Osteocyte (in vitro differentiated cells): ENCODE results near the gene HMGB3. TPM values are rescaled to one million over a fixed set of nuclear protein-coding genes. Genes with fewer than 3 reads are reported as not detected.

Experiments
- DNase-seq: peaks from one replicate; pipeline ENCODE4 v3.0.0; 2021; ENCODE audit warnings: mixed read lengths; ENCODE audit not compliant: unreplicated experiment; ENCODE audit errors: extremely low spot score
- H3K27ac Mint-ChIP-seq: one replicate; pipeline ENCODE4 v1.8.0; 2021; ENCODE audit warnings: mild to moderate bottlenecking, mixed read lengths; ENCODE audit not compliant: unreplicated experiment
- H3K27me3 Mint-ChIP-seq: one replicate; pipeline ENCODE4 v1.8.0; 2021; ENCODE audit warnings: mixed read lengths; ENCODE audit not compliant: unreplicated experiment
- H3K36me3 Mint-ChIP-seq: one replicate; pipeline ENCODE4 v1.8.0; 2021; ENCODE audit warnings: mixed read lengths; ENCODE audit not compliant: unreplicated experiment
- H3K4me1 Mint-ChIP-seq: one replicate; pipeline ENCODE4 v1.8.0; 2021; ENCODE audit warnings: mixed read lengths; ENCODE audit not compliant: unreplicated experiment
- H3K4me3 Mint-ChIP-seq: one replicate; pipeline ENCODE4 v1.8.0; 2021; ENCODE audit warnings: mild to moderate bottlenecking, moderate library complexity, mixed read lengths; ENCODE audit not compliant: unreplicated experiment
- H3K9me3 Mint-ChIP-seq: one replicate; pipeline ENCODE4 v1.8.0; 2021; ENCODE audit warnings: mixed read lengths; ENCODE audit not compliant: unreplicated experiment
- total RNA-seq: library from RNA; stranded (reverse); gene quantifications from 2 replicates; pipeline ENCODE4 v1.2.1, GENCODE V29; 2021
- TF ChIP-seq, protein P1 (sequence below): fragments of 200-600 bp; sonication (generic); IDR thresholded peaks from 2 replicates; pipeline ENCODE4 v1.5.0; 2021; ENCODE audit warnings: antibody characterized with exemption, mild to moderate bottlenecking, moderate library complexity

HMGB3 gene
- total RNA-seq, 1 donor from 2014 or later: 26.8 TPM

GRCh38 chrX:151004085-151004484, 20.9 kb downstream of the HMGB3 start:
- TF ChIP-seq, protein P1, sequence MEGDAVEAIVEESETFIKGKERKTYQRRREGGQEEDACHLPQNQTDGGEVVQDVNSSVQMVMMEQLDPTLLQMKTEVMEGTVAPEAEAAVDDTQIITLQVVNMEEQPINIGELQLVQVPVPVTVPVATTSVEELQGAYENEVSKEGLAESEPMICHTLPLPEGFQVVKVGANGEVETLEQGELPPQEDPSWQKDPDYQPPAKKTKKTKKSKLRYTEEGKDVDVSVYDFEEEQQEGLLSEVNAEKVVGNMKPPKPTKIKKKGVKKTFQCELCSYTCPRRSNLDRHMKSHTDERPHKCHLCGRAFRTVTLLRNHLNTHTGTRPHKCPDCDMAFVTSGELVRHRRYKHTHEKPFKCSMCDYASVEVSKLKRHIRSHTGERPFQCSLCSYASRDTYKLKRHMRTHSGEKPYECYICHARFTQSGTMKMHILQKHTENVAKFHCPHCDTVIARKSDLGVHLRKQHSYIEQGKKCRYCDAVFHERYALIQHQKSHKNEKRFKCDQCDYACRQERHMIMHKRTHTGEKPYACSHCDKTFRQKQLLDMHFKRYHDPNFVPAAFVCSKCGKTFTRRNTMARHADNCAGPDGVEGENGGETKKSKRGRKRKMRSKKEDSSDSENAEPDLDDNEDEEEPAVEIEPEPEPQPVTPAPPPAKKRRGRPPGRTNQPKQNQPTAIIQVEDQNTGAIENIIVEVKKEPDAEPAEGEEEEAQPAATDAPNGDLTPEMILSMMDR: no peak
- Mint-ChIP-seq H3K27ac (no peak overlapping the region), H3K27me3 (peaks cover 1% of the 10 kb centered on the region), H3K4me1 (no peaks in the 10 kb centered on the region), H3K36me3 (no peaks in the 10 kb centered on the region), H3K9me3 (peaks cover 15% of the 10 kb centered on the region), H3K4me3 (no peak overlapping the region)
- DNase-seq: no peak

DNA sequence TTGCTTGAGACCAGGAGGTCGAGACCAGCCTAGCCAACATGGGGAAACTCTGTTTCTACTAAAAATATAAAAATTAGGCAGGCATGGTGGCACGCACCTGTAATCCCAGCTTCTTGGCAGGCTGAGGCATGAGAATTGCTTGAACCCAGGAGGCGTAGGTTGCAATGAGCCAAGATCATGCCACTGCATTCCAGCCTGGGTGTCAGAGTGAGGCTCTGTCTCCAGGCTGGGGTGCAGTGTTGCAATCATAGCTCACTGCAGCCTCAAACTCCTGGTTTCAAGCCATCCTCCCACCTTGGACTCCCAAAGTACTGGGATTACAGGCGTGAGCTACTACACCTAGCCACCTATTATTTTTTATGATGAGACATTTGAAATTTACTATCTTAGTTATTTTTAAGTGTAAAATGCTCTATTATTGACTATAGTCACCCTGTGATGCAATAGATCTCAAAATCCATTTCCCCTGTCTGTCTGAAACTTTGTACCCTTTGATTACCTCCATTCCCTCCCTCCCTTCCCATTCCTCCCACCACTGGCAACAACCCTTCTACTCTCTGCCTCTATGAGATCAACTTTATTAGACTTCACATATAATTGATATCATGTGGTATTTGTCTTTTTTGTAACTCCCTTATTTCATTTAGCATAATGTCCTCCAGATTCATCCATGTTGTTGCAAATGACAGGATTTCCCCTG, 23.4 kb downstream of the HMGB3 start:
- DNase-seq: no peak
- H3K4me3 Mint-ChIP-seq: no peak overlapping the region
- H3K9me3 Mint-ChIP-seq: peaks cover 16% of the 10 kb centered on the region
- H3K27me3 Mint-ChIP-seq: peaks cover 4% of the 10 kb centered on the region
- no peaks in the 10 kb centered on the region for H3K36me3 Mint-ChIP-seq
- TF ChIP-seq, protein P1: no peak
- no peaks in the 10 kb centered on the region for H3K4me1 Mint-ChIP-seq
- H3K27ac Mint-ChIP-seq: no peak overlapping the region

DNA sequence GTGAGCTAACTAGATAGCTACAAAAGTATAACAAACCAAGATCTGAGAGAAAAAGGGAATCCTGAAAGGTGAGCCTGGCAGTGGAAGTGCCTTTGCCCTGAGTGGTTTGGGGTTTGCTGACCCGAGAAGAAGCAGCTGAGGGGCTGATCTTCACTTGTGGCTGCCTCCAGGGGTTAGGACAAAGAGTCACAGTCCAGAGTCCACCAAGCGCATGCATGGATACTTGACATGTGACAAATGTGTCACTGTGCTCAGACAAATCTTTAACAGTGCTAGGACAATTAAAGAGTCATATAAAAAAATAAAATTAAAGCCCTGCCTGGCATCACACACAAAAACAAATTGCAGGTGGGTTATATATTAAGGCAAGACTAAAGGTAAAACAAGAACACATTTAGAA, 26.4 kb downstream of the HMGB3 start:
- H3K27ac Mint-ChIP-seq: no peak overlapping the region
- H3K9me3 Mint-ChIP-seq: peaks cover 12% of the 10 kb centered on the region
- H3K27me3 Mint-ChIP-seq: peaks cover 6% of the 10 kb centered on the region
- H3K4me1 Mint-ChIP-seq: no peaks in the 10 kb centered on the region
- no peak for DNase-seq
- H3K36me3 Mint-ChIP-seq: no peaks in the 10 kb centered on the region
- TF ChIP-seq, protein P1: no peak
- H3K4me3 Mint-ChIP-seq: no peak overlapping the region

DNA sequence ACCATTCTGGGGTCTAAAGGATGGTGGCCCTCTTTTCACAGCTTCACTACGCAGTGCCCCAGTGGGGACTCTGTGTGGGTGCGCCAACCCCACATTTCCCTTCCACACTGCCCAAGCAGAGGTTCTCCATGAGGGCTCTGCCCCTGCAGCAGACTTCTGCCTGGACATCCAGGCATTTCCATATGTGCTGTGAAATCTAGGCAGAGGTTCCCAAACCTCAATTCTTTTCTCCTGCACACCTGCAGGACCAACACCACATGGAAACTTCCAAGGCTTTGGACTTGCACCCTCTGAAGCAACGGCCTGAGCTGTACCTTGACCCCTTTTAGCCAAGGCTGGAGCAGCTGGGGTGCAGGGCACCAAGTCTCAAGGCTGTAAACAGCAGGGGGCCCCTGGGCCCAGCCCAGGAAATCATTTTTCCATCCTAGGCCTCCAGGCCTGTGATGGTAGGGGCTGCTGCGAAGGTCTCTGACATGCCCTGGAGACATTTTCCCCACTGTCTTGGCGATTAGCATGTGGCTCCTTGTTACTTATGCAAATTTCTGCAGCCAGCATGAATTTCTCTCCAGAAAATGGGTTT, 30.1 kb downstream of the HMGB3 start:
- Mint-ChIP-seq H3K27me3 (peaks cover 6% of the 10 kb centered on the region), H3K27ac (no peak overlapping the region), H3K4me3 (no peak overlapping the region), H3K9me3 (peaks cover 5% of the 10 kb centered on the region), H3K36me3 (no peaks in the 10 kb centered on the region), H3K4me1 (no peaks in the 10 kb centered on the region)
- peak; percentile 73 for DNase-seq
- TF ChIP-seq, protein P1: no peak

GRCh38 chrX:151015684-151016083, 32.5 kb downstream of the HMGB3 start:
- H3K9me3 Mint-ChIP-seq: peaks cover 4% of the 10 kb centered on the region
- peaks cover 2% of the 10 kb centered on the region for H3K27me3 Mint-ChIP-seq
- H3K27ac Mint-ChIP-seq: no peak overlapping the region
- no peaks in the 10 kb centered on the region for H3K36me3 Mint-ChIP-seq
- no peaks in the 10 kb centered on the region for H3K4me1 Mint-ChIP-seq
- TF ChIP-seq, protein P1: no peak
- DNase-seq: no peak
- no peak overlapping the region for H3K4me3 Mint-ChIP-seq
